LNCaP clone FGC (cell line): ENCODE results near the gene RAPSN.

Experiments
- DNase-seq: peaks from one replicate; pipeline ENCODE4 v3.0.0-alpha.2; 2011; ENCODE audit warnings: low read depth
- H3K4me3 ChIP-seq: 2 replicates; pipeline ENCODE4 v1.5.1; 2011; ENCODE audit warnings: mild to moderate bottlenecking, low read depth, low read length, control low read depth
- CTCF ChIP-seq: IDR thresholded peaks from 2 replicates; pipeline ENCODE4 v1.5.1; 2012; ENCODE audit warnings: mild to moderate bottlenecking; ENCODE audit not compliant: control insufficient read depth, insufficient read depth; ENCODE audit errors: extremely low read depth

RAPSN gene

GRCh38 chr11:47451990-47452389, 3.1 kb upstream of the RAPSN start:
- no peak overlapping the region for H3K4me3 ChIP-seq
- TF ChIP-seq CTCF, result no peak

GRCh38 chr11:47451436-47451835, 2.5 kb upstream of the RAPSN start:
- no peak for DNase-seq
- TF ChIP-seq CTCF, result no peak
- no peak overlapping the region for H3K4me3 ChIP-seq

More at GRCh38 chr11:47451990-47452389, 3.1 kb upstream of the RAPSN start:
- no peak for DNase-seq

GRCh38 chr11:47449541-47449940, 605 bp upstream of the RAPSN start:
- no peak for DNase-seq
- H3K4me3 ChIP-seq, result no peak overlapping the region
- TF ChIP-seq CTCF, result no peak

GRCh38 chr11:47447906-47448305, 1.0 kb downstream of the RAPSN start:
- H3K4me3 ChIP-seq, result no peak overlapping the region
- DNase-seq, result no peak
- no peak for TF ChIP-seq CTCF

GRCh38 chr11:47446833-47447232, 2.1 kb downstream of the RAPSN start:
- DNase-seq, result no peak
- no peak overlapping the region for H3K4me3 ChIP-seq
- TF ChIP-seq CTCF, result no peak

- H3K4me3 ChIP-seq, result no peak overlapping the region
- no peak for DNase-seq
- no peak for TF ChIP-seq CTCF
These were observed 3.1 kb downstream of the RAPSN start for GRCh38 chr11:47445840-47446239.

GRCh38 chr11:47443817-47444216, 5.1 kb downstream of the RAPSN start:
- no peak for DNase-seq
- no peak for TF ChIP-seq CTCF
- no peak overlapping the region for H3K4me3 ChIP-seq
